GM12801 (cell line): Measurements from ENCODE around the gene RDH13.

Source experiments
- CTCF ChIP-seq: IDR thresholded peaks from one replicate; pipeline ENCODE4 v1.5.1; 2011; ENCODE audit warnings: control low read depth; ENCODE audit not compliant: insufficient read length; ENCODE audit errors: extremely low read depth

RDH13 gene

GRCh38 chr19:55027472-55028337, 35.2 kb downstream of the RDH13 start:
- TF ChIP-seq CTCF: no peak

GRCh38 chr19:55024111-55024510, 38.8 kb downstream of the RDH13 start:
- no peak for TF ChIP-seq CTCF

GRCh38 chr19:55018633-55019032, 44.3 kb downstream of the RDH13 start:
- no peak for TF ChIP-seq CTCF

- no peak for TF ChIP-seq CTCF
Observed at GRCh38 chr19:55018216-55018615, 44.7 kb downstream of the RDH13 start.

- no peak for TF ChIP-seq CTCF
Observed at GRCh38 chr19:55016017-55016416, 46.9 kb downstream of the RDH13 start.

- TF ChIP-seq CTCF: no peak
Observed at GRCh38 chr19:55015126-55015525, 47.8 kb downstream of the RDH13 start.

- TF ChIP-seq CTCF: no peak
Observed at GRCh38 chr19:55014714-55015113, 48.2 kb downstream of the RDH13 start.
